ENCODE results near the gene CCDC27. TPM values are rescaled to one million over a fixed set of nuclear protein-coding genes. Genes with fewer than 3 reads are reported as not detected.
A peak's percentile ranks its signal among the peaks of the same experiment; 100 is the strongest.

The CCDC27 gene
- total and polyA plus RNA-seq, 2 of the 13 experiments (the other 11 are each of a cell fraction or from before 2014, with no cell fraction given): not detected

- TF ChIP-seq ZNF460 (CRISPR knock-in tag; IDR thresholded peaks at IDR 0.05; ENCODE audit: borderline replicate concordance) (no peak), ZNF724P (CRISPR knock-in tag; IDR thresholded peaks at IDR 0.05; ENCODE audit: borderline replicate concordance) (no peak), HNRNPL (IDR thresholded peaks at IDR 0.05; ENCODE audit: low read depth, low read length) (no peak), KDM3A (CRISPR knock-in tag; IDR thresholded peaks at IDR 0.05; ENCODE audit: low read depth) (0 out of 2 replicates have a peak, but pooled peaks have one; percentile 27), KAT2B (IDR thresholded peaks at IDR 0.05; ENCODE audit: borderline replicate concordance, low read depth, low read length) (no peak), YEATS4 (CRISPR knock-in tag; IDR thresholded peaks at IDR 0.05; ENCODE audit: borderline replicate concordance) (peak; percentile 75), ZNF552 (CRISPR knock-in tag; IDR thresholded peaks at IDR 0.05; ENCODE audit: borderline replicate concordance) (0 out of 2 replicates have a peak, but pooled peaks have one; percentile 63), ZNF883 (CRISPR knock-in tag; IDR thresholded peaks at IDR 0.05; ENCODE audit: not compliant biosample characterization) (peak; percentile 33), ZBTB33 (CRISPR knock-in tag; IDR thresholded peaks at IDR 0.05) (no peak)
These were observed 19.9 kb downstream of the CCDC27 start (continued) for GRCh38 chr1:3772027-3772714.
